OCI-LY3 (cell line): ENCODE measurements around the gene MMRN2.
"Not testable (repeated sequence)": the region's sequence is repeated elsewhere in the genome, so short reads cannot be mapped to it uniquely, and the experiment has no call there.

Source experiments
- H2AFZ ChIP-seq: fragments of 200-600, 300-600 bp; shearing (Covaris generic); 2 replicates; pipeline ENCODE4 v1.6.0; 2014; ENCODE audit warnings: antibody characterized with exemption, low read depth, low read length
- H3K27ac ChIP-seq: fragments of 200-600, 300-600 bp; sonication (generic); 2 replicates; pipeline ENCODE4 v1.5.1; 2014; ENCODE audit warnings: mild to moderate bottlenecking, low read length, moderate library complexity, mixed read lengths
- H3K27me3 ChIP-seq: fragments of 200-600, 300-600 bp; sonication (generic); 2 replicates; pipeline ENCODE4 v1.6.1; 2014; ENCODE audit warnings: low read depth, low read length, mixed read lengths
- H3K36me3 ChIP-seq: fragments of 200-600, 300-600 bp; sonication (generic); replicated peaks from 2 replicates; pipeline ENCODE3; 2014; ENCODE audit warnings: low read depth, low read length, mixed read lengths
- H3K4me1 ChIP-seq: fragments of 300-600, 200-600 bp; sonication (generic); 2 replicates; pipeline ENCODE4 v1.6.1; 2014; ENCODE audit warnings: low read length, mixed read lengths
- H3K4me2 ChIP-seq: fragments of 200-600, 300-600 bp; sonication (generic); 2 replicates; pipeline ENCODE4 v1.6.1; 2014; ENCODE audit warnings: low read length, mixed read lengths
- H3K4me3 ChIP-seq: fragments of 300-600, 200-600 bp; sonication (generic); 2 replicates; pipeline ENCODE4 v1.5.1; 2014; ENCODE audit warnings: antibody characterized with exemption, mild to moderate bottlenecking, low read length, moderate library complexity
- H3K79me2 ChIP-seq: fragments of 300-600, 200-600 bp; shearing (Covaris generic); 2 replicates; pipeline ENCODE4 v1.6.1; 2014; ENCODE audit warnings: mild to moderate bottlenecking, low read length, mixed read lengths
- H3K9ac ChIP-seq: fragments of 300-600, 200-600 bp; shearing (Covaris generic); 2 replicates; pipeline ENCODE4 v1.6.0; 2014; ENCODE audit warnings: mild to moderate bottlenecking, low read length, moderate library complexity
- H3K9me3 ChIP-seq: fragments of 200-600, 300-600 bp; shearing (Covaris generic); 2 replicates; pipeline ENCODE4 v1.6.1; 2014; ENCODE audit warnings: low read length, mixed read lengths; ENCODE audit not compliant: insufficient read depth
- H4K20me1 ChIP-seq: fragments of 200-600, 300-600 bp; sonication (generic); 2 replicates; pipeline ENCODE4 v1.6.1; 2016; ENCODE audit warnings: low read length, mixed read lengths; ENCODE audit not compliant: insufficient read depth
- EZH2phosphoT487 ChIP-seq: fragments of 200-600 bp; shearing (Covaris generic); IDR thresholded peaks from 2 replicates; pipeline ENCODE4 v1.6.1; 2018; ENCODE audit warnings: antibody characterized with exemption, mixed run types, low read depth
- TF ChIP-seq, protein P1 (sequence below): fragments of 200-600, 300-600 bp; sonication (generic); IDR thresholded peaks from 2 replicates; pipeline ENCODE4 v1.5.1; 2014; ENCODE audit warnings: antibody characterized with exemption, low read length, low read depth

The MMRN2 gene

GRCh38 chr10:86953747-86954680, 3.4 kb downstream of the MMRN2 start:
- Histone ChIP-seq H4K20me1 (no peaks in the 10 kb centered on the region), H3K27ac (no peak overlapping the region), H3K9ac (no peak overlapping the region), H3K4me3 (no peak overlapping the region), H3K36me3 (no peaks in the 10 kb centered on the region), H3K4me2 (no peak overlapping the region), H3K27me3 (no peaks in the 10 kb centered on the region), H3K4me1 (peaks cover 10% of the 10 kb centered on the region), H3K9me3 (no peaks in the 10 kb centered on the region), H3K79me2 (no peaks in the 10 kb centered on the region), H2AFZ (no peak overlapping the region)
- TF ChIP-seq, protein P1, sequence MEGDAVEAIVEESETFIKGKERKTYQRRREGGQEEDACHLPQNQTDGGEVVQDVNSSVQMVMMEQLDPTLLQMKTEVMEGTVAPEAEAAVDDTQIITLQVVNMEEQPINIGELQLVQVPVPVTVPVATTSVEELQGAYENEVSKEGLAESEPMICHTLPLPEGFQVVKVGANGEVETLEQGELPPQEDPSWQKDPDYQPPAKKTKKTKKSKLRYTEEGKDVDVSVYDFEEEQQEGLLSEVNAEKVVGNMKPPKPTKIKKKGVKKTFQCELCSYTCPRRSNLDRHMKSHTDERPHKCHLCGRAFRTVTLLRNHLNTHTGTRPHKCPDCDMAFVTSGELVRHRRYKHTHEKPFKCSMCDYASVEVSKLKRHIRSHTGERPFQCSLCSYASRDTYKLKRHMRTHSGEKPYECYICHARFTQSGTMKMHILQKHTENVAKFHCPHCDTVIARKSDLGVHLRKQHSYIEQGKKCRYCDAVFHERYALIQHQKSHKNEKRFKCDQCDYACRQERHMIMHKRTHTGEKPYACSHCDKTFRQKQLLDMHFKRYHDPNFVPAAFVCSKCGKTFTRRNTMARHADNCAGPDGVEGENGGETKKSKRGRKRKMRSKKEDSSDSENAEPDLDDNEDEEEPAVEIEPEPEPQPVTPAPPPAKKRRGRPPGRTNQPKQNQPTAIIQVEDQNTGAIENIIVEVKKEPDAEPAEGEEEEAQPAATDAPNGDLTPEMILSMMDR, result no peak
- TF ChIP-seq EZH2phosphoT487, result no peak

DNA sequence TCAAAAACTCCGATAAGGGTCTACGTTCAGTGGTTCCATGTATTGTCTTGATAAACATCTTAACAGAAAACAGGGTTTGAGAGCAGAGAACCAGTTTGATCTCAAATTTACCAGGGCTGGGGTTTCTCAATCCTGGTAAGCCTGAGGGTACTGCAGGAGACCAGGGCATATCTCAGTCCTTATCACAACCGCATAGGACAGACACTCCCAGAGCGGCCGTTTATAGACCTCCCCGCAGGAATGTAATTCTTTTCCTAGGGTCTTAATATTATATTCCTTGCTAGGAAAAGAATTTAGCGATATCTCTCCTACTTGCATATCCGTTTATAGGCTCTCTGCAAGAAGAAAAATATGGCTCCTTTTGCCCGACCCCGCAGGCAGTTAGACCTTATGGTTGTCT, 4.7 kb downstream of the MMRN2 start:
- H3K4me2 ChIP-seq, H3K9ac ChIP-seq, H3K36me3 ChIP-seq, H2AFZ ChIP-seq, H3K79me2 ChIP-seq, H3K4me3 ChIP-seq, H3K4me1 ChIP-seq, H4K20me1 ChIP-seq, H3K9me3 ChIP-seq, H3K27me3 ChIP-seq, H3K27ac ChIP-seq: not testable (repeated sequence)

GRCh38 chr10:86952106-86952505, 5.3 kb downstream of the MMRN2 start:
- Histone ChIP-seq H3K9ac (no peak overlapping the region), H3K27me3 (no peaks in the 10 kb centered on the region), H3K79me2 (no peaks in the 10 kb centered on the region), H4K20me1 (no peaks in the 10 kb centered on the region), H3K4me2 (no peak overlapping the region), H2AFZ (no peak overlapping the region), H3K4me3 (no peak overlapping the region), H3K27ac (no peak overlapping the region), H3K9me3 (no peaks in the 10 kb centered on the region), H3K36me3 (no peaks in the 10 kb centered on the region), H3K4me1 (no peaks in the 10 kb centered on the region; the same call in 1 of the 2 replicates)
- TF ChIP-seq EZH2phosphoT487, result no peak
- TF ChIP-seq, protein P1, result no peak

GRCh38 chr10:86951184-86951761, 6.1 kb downstream of the MMRN2 start:
- Histone ChIP-seq H3K79me2 (no peaks in the 10 kb centered on the region), H2AFZ (no peak overlapping the region), H3K4me3 (no peak overlapping the region), H3K4me2 (no peak overlapping the region), H3K9me3 (no peaks in the 10 kb centered on the region), H4K20me1 (no peaks in the 10 kb centered on the region), H3K27me3 (no peaks in the 10 kb centered on the region), H3K27ac (no peak overlapping the region), H3K9ac (no peak overlapping the region), H3K36me3 (no peaks in the 10 kb centered on the region), H3K4me1 (peaks cover 3% of the 10 kb centered on the region)
- TF ChIP-seq EZH2phosphoT487, result no peak
- TF ChIP-seq, protein P1, result no peak
